HepG2 (cell line): ENCODE measurements around the gene JADE2. TPM values are rescaled to one million over a fixed set of nuclear protein-coding genes. Genes with fewer than 3 reads are reported as not detected.

Source experiments
- ATAC-seq: fragments of 200-7000 bp; cut with Tn5 transposase; 3 replicates; pipeline ENCODE4 v1.9.1; 2020; ENCODE audit warnings: mild to moderate bottlenecking, moderate library complexity
- BruUV-seq: library from RNA; stranded (reverse); fragments of 400-500 nt; replicated peaks from 2 replicates; lab custom pipeline; 2021; lab: Mats Ljungman, UMichigan
- CTCF ChIA-PET: fragments of 300-600 bp; formaldehyde crosslinking; extraction: SDS; loops from one replicate; lab custom pipeline; 2021; ENCODE audit warnings: low total read pairs, inconsistent platforms, low intra/inter-chr PET ratio; lab: Yijun Ruan, JAX
- POLR2A ChIA-PET: fragments of 350-600 bp; sonication (Branson Sonifier 250); formaldehyde crosslinking; loops from one replicate; lab custom pipeline; 2020; ENCODE audit warnings: antibody characterized with exemption, inconsistent platforms; lab: Yijun Ruan, JAX
- DNase-seq: peaks from one replicate; pipeline ENCODE4 v3.0.0-alpha.2; 2015; ENCODE audit warnings: low spot score
- FAIRE-seq: peaks from 3 replicates; lab custom pipeline; 2011; peaks lifted over from hg19 to GRCh38; lab: Jason Lieb, UNC
- H2AFZ ChIP-seq: one replicate; pipeline ENCODE4 v1.6.1; 2011; ENCODE audit warnings: low read length, inconsistent platforms
- H3K27ac ChIP-seq: fragments of 300-600 bp; 3 replicates; pipeline ENCODE4 v1.8.0; 2011; ENCODE audit warnings: mixed run types, mild to moderate bottlenecking, mixed read lengths, low read length, inconsistent platforms; ENCODE audit not compliant: insufficient read depth; ENCODE audit errors: extremely low read length
- H3K27me3 ChIP-seq, 2 experiments: fragments of 200-600 bp in 1 of 2; 2 replicates in 1 of 2; 3 replicates in 1 of 2; pipeline versions ENCODE4 v1.6.0 to v1.8.0; 2011; ENCODE audit warnings: low read length in 2 of 2, mild to moderate bottlenecking in 2 of 2, moderate library complexity in 2 of 2, inconsistent platforms in 1 of 2; ENCODE audit not compliant: insufficient read depth in 2 of 2, control insufficient read depth in 1 of 2
- H3K36me3 ChIP-seq, 2 experiments: fragments of 200-600 bp in 1 of 2; replicated peaks in 1 of 2; 2 replicates in 1 of 2; 3 replicates in 1 of 2; pipeline versions ENCODE4 v1.5.1 to v1.8.0; 2011; ENCODE audit warnings: low read length in 2 of 2, inconsistent platforms in 1 of 2; ENCODE audit not compliant: insufficient read depth in 2 of 2, control insufficient read depth in 1 of 2
- H3K4me1 ChIP-seq: 2 replicates; pipeline ENCODE4 v1.5.1; 2012; ENCODE audit warnings: low read length, inconsistent platforms; ENCODE audit not compliant: insufficient read depth
- H3K4me2 ChIP-seq: 2 replicates; pipeline ENCODE4 v1.6.0; 2011; ENCODE audit warnings: low read depth, low read length, inconsistent platforms
- H3K4me3 ChIP-seq, 3 experiments: fragments of 200-600 bp in 1 of 3; sonication (generic), shearing (Covaris generic) in 1 of 3; replicated peaks in 1 of 3; 2 replicates each; pipeline ENCODE4 v1.5.1; 2011 to 2016; ENCODE audit warnings: low read length in 3 of 3, inconsistent platforms in 2 of 3, low read depth in 2 of 3, mild to moderate bottlenecking in 2 of 3, control low read depth in 1 of 3, mixed read lengths in 1 of 3; ENCODE audit not compliant: insufficient read depth in 1 of 3
- H3K79me2 ChIP-seq: one replicate; pipeline ENCODE4 v1.6.1; 2011; ENCODE audit warnings: low read length, inconsistent platforms; ENCODE audit not compliant: insufficient read depth
- H3K9ac ChIP-seq: 2 replicates; pipeline ENCODE4 v1.6.0; 2011; ENCODE audit warnings: mild to moderate bottlenecking, low read depth, low read length, inconsistent platforms; ENCODE audit not compliant: insufficient read depth
- H3K9me3 ChIP-seq: 2 replicates; pipeline ENCODE4 v1.5.1; 2012; ENCODE audit warnings: mild to moderate bottlenecking, low read length
- H4K20me1 ChIP-seq: 2 replicates; pipeline ENCODE4 v1.6.0; 2011; ENCODE audit warnings: inconsistent platforms, mild to moderate bottlenecking, low read length, moderate library complexity; ENCODE audit not compliant: insufficient read depth
- ARHGAP35 ChIP-seq: sonication (generic); formaldehyde crosslinking; IDR thresholded peaks from 2 replicates; pipeline ENCODE4 v1.9.0; 2022; ENCODE audit warnings: mild to moderate bottlenecking, inconsistent platforms, moderate library complexity, missing genetic modification reagents, borderline replicate concordance
- ATF7 ChIP-seq, 2 experiments: fragments of 450-650 bp in 1 of 2; sonication (generic) in 1 of 2; formaldehyde crosslinking in 1 of 2; IDR thresholded peaks; 2 replicates each; pipeline versions ENCODE4 v1.4.0 to v1.6.1; 2016 to 2020; ENCODE audit warnings: antibody characterized with exemption in 1 of 2, mild to moderate bottlenecking in 1 of 2, missing genetic modification reagents in 1 of 2
- HMGA1 ChIP-seq: sonication (generic); formaldehyde crosslinking; conservative IDR thresholded peaks from 2 replicates; pipeline ENCODE4 v1.4.0; 2020; ENCODE audit warnings: missing genetic modification reagents
- ISL2 ChIP-seq: sonication (generic); formaldehyde crosslinking; IDR thresholded peaks from 2 replicates; pipeline ENCODE4 v1.5.0; 2020; ENCODE audit warnings: missing genetic modification reagents
- KAT7 ChIP-seq: IDR thresholded peaks from 2 replicates; pipeline ENCODE4 v1.6.1; 2018; ENCODE audit warnings: borderline replicate concordance, missing compliant biosample characterization
- NFE2L2 ChIP-seq: fragments of 150-350 bp; IDR thresholded peaks from 2 replicates; pipeline ENCODE4 v1.6.1; 2014; ENCODE audit warnings: low read length
- REL ChIP-seq: sonication (generic); formaldehyde crosslinking; conservative IDR thresholded peaks from 2 replicates; pipeline ENCODE4 v1.8.0; 2022; ENCODE audit warnings: mild to moderate bottlenecking, missing genetic modification reagents, moderate library complexity
- RXRA ChIP-seq: sonication (generic); formaldehyde crosslinking; IDR thresholded peaks from 2 replicates; pipeline ENCODE4 v1.5.1; 2020; ENCODE audit warnings: missing genetic modification reagents
- RXRB ChIP-seq: IDR thresholded peaks from 2 replicates; pipeline ENCODE4 v1.6.1; 2016; ENCODE audit warnings: borderline replicate concordance, missing genetic modification reagents, missing compliant biosample characterization
- SIN3A ChIP-seq: IDR thresholded peaks from 2 replicates; pipeline ENCODE4 v1.6.1; 2011; ENCODE audit warnings: low read depth, mild to moderate bottlenecking, control low read depth, low read length, borderline replicate concordance
- ZNF12 ChIP-seq: sonication (generic); formaldehyde crosslinking; IDR thresholded peaks from 2 replicates; pipeline ENCODE4 v1.5.0; 2020; ENCODE audit warnings: missing genetic modification reagents
- ZNF468 ChIP-seq: sonication (generic); formaldehyde crosslinking; IDR thresholded peaks from 2 replicates; pipeline ENCODE4 v1.8.0; 2022; ENCODE audit warnings: mild to moderate bottlenecking, moderate library complexity, missing genetic modification reagents
- ZNF496 ChIP-seq: sonication (generic); formaldehyde crosslinking; IDR thresholded peaks from 2 replicates; pipeline ENCODE4 v1.8.1; 2023; ENCODE audit warnings: mild to moderate bottlenecking, moderate library complexity, missing genetic modification reagents; ENCODE audit not compliant: insufficient replicate concordance
- ZSCAN21 ChIP-seq: sonication (generic); formaldehyde crosslinking; IDR thresholded peaks from 2 replicates; pipeline ENCODE4 v1.8.0; 2022; ENCODE audit warnings: mild to moderate bottlenecking, missing genetic modification reagents, moderate library complexity, borderline replicate concordance
- WGBS: methylation state at CpG from one replicate; pipeline ENCODE4 v1.1.6; 2017; ENCODE audit warnings: low lambda C conversion rate; 5-methylcytosine and 5-hydroxymethylcytosine counted together
- in situ Hi-C: cut with HindIII; loops from 2 replicates; pipeline ENCODE4 v1.10.0; 2017; ENCODE audit warnings: low pct_unique_long_range_greater_than_20kb; ENCODE audit not compliant: extremely low pct_ligation_motif_present
- intact Hi-C: fragments of 100-400 bp; cut with micrococcal nuclease; formaldehyde crosslinking; loops from one replicate; pipeline ENCODE4 v1.10.0; 2022; ENCODE audit not compliant: unreplicated experiment
- polyA plus RNA-seq, 8 experiments: library from polyadenylated mRNA; depleted of rRNA in 3 of 8; stranded (reverse) in 7 of 8; unstranded in 1 of 8; fragments of >200 nt; fragmentation: Illumina TruSeq in 4 of 8; extraction: Trizol in 4 of 8; gene quantifications; 2 replicates each; pipeline versions ENCODE4 v1.2.1 to v1.2.3, GENCODE V29; 2011 to 2016; ENCODE audit warnings: low read depth in 4 of 8, missing spikeins in 1 of 8, mixed read lengths in 1 of 8; ENCODE audit not compliant: insufficient read depth in 1 of 8
- total RNA-seq, 5 experiments: library from RNA; depleted of rRNA; stranded (reverse); fragments of >200 nt; fragmentation: Illumina TruSeq; extraction: Trizol; gene quantifications; 2 replicates each; pipeline ENCODE4 v1.2.3, GENCODE V29; 2016; ENCODE audit warnings: low read depth in 1 of 5
- TF ChIP-seq, protein P1 (sequence below): sonication (generic); formaldehyde crosslinking; IDR thresholded peaks from 2 replicates; pipeline ENCODE4 v1.4.0; 2020; ENCODE audit warnings: mild to moderate bottlenecking, low read depth, missing genetic modification reagents
- TF ChIP-seq, protein P2 (sequence below): sonication (generic); formaldehyde crosslinking; IDR thresholded peaks from 2 replicates; pipeline ENCODE4 v1.8.1; 2023; ENCODE audit warnings: missing genetic modification reagents, inconsistent platforms, borderline replicate concordance

Gene JADE2
- total and polyA plus RNA-seq, 2 of the 13 experiments (the other 11 are each of a cell fraction or from before 2014, with no cell fraction given): 7.5 to 15.1 TPM

DNA sequence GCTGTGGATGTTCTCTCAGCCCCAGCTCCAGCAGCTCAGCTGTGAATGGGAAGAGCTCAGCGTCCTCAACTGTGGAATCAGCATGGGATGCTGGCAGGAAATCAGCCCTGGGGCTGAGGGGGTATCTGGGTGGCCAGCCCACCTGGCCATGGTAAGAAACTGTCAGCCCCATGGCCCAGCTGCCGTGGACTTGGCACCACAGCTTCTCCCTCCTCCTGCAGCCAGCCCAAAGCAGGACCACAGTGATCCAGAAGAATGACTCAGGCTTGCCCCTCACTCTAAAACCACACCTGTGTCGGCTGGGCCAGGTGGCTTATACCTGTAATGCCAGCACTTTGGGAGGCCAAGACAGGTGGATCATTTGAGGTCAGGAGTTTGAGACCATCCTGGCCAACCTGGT is 59.2 kb downstream of the JADE2 start:
- TF ChIP-seq SIN3A (no peak), KAT7 (CRISPR knock-in tag) (no peak)
- Histone ChIP-seq H4K20me1 (no peaks in the 10 kb centered on the region), H3K27ac (no peak overlapping the region), H3K27me3 (no peaks in the 10 kb centered on the region), H3K9ac (no peak overlapping the region), H3K4me3 (no peak overlapping the region), H3K79me2 (no peaks in the 10 kb centered on the region), H3K9me3 (no peaks in the 10 kb centered on the region), H2AFZ (no peak overlapping the region), H3K36me3 (peaks cover 0 to 3% of the 10 kb centered on the region in 2 experiments; a peak in 1 of 5 replicates), H3K4me2 (no peak overlapping the region), H3K4me1 (peaks cover 13% of the 10 kb centered on the region)
- ATAC-seq: no peak
- DNase-seq: no peak
- intact Hi-C loops: no loop called here
- WGBS: 0% methylated on average over 2 of the region's 3 CpGs
- POLR2A ChIA-PET: no interaction called here
- FAIRE-seq: no peak
- CTCF ChIA-PET: no interaction called here
- in situ Hi-C loops: loop anchor here (25.0 kb wide), 1 partner anchor 397 kb away; the partner anchor contains the start of gene SKP1
- BruUV-seq: no TSS peak

DNA sequence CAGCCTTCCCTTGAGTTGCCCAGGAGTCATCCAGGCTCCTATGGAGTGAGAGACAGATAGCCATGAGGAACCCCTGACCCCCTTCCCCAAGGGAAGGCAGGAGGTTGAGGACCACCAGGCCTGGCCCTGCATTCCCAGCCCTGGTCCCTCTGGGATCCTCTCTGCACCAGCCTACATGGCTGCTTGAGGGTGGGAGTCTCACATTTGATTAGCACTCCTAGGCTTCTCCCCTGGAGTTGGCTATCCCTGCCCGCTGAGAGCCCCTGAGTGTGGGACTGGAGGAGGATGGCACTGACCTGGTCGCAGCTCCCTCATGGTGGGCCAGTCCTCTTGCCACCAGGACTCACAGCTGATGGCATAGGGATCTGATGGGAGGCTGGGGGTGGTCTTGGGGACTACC is 60.5 kb downstream of the JADE2 start:
- Histone ChIP-seq H3K4me1 (peaks cover 24% of the 10 kb centered on the region), H3K27me3 (no peaks in the 10 kb centered on the region), H2AFZ (no peak overlapping the region), H3K9ac (no peak overlapping the region), H3K4me2 (no peak overlapping the region), H3K36me3 (peaks cover 0 to under 1% of the 10 kb centered on the region in 2 experiments; a peak in 1 of 5 replicates), H3K27ac (no peak overlapping the region), H3K9me3 (no peaks in the 10 kb centered on the region), H4K20me1 (no peaks in the 10 kb centered on the region), H3K4me3 (no peak overlapping the region), H3K79me2 (no peaks in the 10 kb centered on the region)
- in situ Hi-C loops (loop anchor here (25.0 kb wide), 1 partner anchor 399 kb away; the partner anchor contains the start of gene SKP1), intact Hi-C loops (loop anchor here (2.0 kb wide), 2 partner anchors 47 to 65 kb away; partner anchors contain the start of gene SAR1B)
- FAIRE-seq (no peak), ATAC-seq (no peak), DNase-seq (no peak)
- ChIA-PET POLR2A (no interaction called here), CTCF (interaction anchor here (0.8 to 1.7 kb wide), 2 partner anchors 283 to 284 kb away, joined by 3 to 13 read pairs; no protein-coding TSS in a partner anchor)
- no TSS peak for BruUV-seq
- WGBS: 100% methylated on average over 1 of the region's 2 CpGs
- TF ChIP-seq, protein P1, sequence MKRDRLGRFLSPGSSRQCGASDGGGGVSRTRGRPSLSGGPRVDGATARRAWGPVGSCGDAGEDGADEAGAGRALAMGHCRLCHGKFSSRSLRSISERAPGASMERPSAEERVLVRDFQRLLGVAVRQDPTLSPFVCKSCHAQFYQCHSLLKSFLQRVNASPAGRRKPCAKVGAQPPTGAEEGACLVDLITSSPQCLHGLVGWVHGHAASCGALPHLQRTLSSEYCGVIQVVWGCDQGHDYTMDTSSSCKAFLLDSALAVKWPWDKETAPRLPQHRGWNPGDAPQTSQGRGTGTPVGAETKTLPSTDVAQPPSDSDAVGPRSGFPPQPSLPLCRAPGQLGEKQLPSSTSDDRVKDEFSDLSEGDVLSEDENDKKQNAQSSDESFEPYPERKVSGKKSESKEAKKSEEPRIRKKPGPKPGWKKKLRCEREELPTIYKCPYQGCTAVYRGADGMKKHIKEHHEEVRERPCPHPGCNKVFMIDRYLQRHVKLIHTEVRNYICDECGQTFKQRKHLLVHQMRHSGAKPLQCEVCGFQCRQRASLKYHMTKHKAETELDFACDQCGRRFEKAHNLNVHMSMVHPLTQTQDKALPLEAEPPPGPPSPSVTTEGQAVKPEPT (CRISPR knock-in tag): no peak
- TF ChIP-seq, protein P2, sequence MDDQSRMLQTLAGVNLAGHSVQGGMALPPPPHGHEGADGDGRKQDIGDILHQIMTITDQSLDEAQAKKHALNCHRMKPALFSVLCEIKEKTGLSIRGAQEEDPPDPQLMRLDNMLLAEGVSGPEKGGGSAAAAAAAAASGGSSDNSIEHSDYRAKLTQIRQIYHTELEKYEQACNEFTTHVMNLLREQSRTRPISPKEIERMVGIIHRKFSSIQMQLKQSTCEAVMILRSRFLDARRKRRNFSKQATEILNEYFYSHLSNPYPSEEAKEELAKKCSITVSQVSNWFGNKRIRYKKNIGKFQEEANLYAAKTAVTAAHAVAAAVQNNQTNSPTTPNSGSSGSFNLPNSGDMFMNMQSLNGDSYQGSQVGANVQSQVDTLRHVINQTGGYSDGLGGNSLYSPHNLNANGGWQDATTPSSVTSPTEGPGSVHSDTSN: no peak
- no peak for TF ChIP-seq ISL2 (CRISPR knock-in tag)
- no peak for TF ChIP-seq ZSCAN21 (CRISPR knock-in tag)
- TF ChIP-seq ZNF496 (CRISPR knock-in tag): no peak
- no peak for TF ChIP-seq REL (CRISPR knock-in tag)
- no peak for TF ChIP-seq RXRB (CRISPR knock-in tag)
- TF ChIP-seq NFE2L2: no peak
- TF ChIP-seq ARHGAP35 (CRISPR knock-in tag): no peak
- TF ChIP-seq RXRA (CRISPR knock-in tag): no peak
- no peak for TF ChIP-seq HMGA1 (CRISPR knock-in tag)
- TF ChIP-seq ZNF468 (CRISPR knock-in tag): no peak
- TF ChIP-seq ATF7 (IDR thresholded peaks at IDR 0.05): no peak
- TF ChIP-seq ATF7 (CRISPR knock-in tag; IDR thresholded peaks at IDR 0.05): no peak
- TF ChIP-seq ZNF12 (CRISPR knock-in tag): no peak
